Measurements from ENCODE around the gene TMOD2.

GRCh38 chr15:51732646-51733045, 18.8 kb upstream of the TMOD2 start:
- TF ChIP-seq CTCF (optimal IDR thresholded peaks at IDR 0.05 in 1 of 3, IDR thresholded peaks at IDR 0.05 in 1 of 3, conservative IDR thresholded peaks at IDR 0.05 in 1 of 3; ENCODE audit: extremely low read depth in 1 of 3, insufficient read depth in 2 of 3, low read length in 3 of 3), result no peak
- no peak for TF ChIP-seq EZH2 (IDR thresholded peaks at IDR 0.05; ENCODE audit: low read length)
